GM21529 (cell line): ENCODE results near the gene PBX2.
"Not testable (repeated sequence)": the region's sequence is repeated elsewhere in the genome, so short reads cannot be mapped to it uniquely, and the experiment has no call there.

Source experiments
- ATAC-seq: cut with Tn5 transposase; IDR thresholded peaks from one replicate; pipeline ENCODE4 v1.9.1; 2021; ENCODE audit not compliant: unreplicated experiment

The PBX2 gene

GRCh38 chr6:32203426-32204267 is 13.6 kb upstream of the PBX2 start:
- no peak for ATAC-seq

GRCh38 chr6:32202186-32202585 is 12.2 kb upstream of the PBX2 start:
- no peak for ATAC-seq

- no peak for ATAC-seq
Measured at GRCh38 chr6:32200711-32201475, 10.9 kb upstream of the PBX2 start.

DNA sequence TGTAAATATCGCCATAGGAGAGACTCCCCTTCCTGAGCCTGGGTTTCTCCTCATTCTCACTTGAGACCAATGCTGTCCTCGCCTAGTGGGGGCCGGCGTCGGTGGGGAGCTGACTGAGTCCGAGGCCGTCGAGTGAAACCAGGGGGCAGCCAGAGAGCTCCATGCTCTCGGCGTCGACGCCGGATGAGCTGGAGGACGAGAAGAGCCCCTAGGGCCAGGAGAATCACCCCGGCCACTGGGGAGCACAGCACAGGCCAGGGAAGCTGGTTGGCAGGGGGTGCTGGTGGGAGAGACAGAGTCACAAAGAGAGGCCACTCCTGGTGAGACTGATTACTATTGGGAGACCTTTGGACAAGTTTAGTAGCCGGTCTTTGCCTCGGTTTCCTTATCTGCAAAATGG is 8.9 kb upstream of the PBX2 start:
- ATAC-seq, result no peak

- ATAC-seq, result no peak
Measured at GRCh38 chr6:32198345-32198696, 8.3 kb upstream of the PBX2 start.

DNA sequence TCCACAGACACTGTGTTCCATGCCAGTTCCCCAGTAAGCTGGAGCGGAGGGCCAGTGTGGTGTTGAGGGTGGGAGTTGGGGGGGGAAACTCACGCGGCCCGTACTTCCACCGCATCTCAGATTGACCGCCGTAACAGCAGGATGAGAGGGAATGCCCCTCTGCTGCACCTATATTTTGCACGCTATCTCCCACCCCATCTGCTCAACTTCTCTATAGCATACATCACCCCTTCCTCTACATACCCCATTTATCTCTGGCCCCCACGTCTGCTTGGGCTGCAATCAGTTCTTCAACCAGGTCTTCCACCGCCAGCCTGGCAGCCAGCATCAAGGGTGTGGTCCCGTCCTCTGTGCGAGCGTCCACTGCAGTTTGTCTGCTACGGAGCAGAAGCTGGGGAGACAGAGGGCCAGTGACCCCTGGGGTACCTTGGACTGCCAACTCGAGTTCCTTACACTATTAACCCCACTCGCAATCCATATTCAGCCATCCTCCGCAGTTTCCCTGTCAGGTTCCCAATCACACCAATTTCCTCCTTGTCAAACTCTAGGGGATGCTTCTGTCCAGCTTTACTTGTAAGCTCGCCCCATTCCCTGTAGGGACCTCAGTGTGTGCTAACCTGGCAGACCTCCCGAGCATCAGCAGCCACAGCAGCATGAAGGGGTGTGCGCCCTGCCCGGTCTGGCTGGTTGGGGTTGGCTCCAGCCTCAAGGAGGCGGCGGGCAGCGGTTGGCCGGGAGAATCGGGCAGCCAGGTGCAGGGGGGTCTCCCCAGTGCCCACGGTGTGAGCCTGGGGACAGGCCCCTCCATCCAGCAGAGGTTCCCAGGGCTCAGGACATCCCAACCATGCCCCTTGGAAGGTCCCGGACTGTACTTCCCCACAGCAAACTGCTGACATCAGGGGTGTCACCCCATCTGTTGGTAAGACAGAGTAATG is 6.9 kb upstream of the PBX2 start:
- ATAC-seq, result no peak

- peak; percentile 71 for ATAC-seq
Measured at GRCh38 chr6:32195902-32196681, 6.1 kb upstream of the PBX2 start.

DNA sequence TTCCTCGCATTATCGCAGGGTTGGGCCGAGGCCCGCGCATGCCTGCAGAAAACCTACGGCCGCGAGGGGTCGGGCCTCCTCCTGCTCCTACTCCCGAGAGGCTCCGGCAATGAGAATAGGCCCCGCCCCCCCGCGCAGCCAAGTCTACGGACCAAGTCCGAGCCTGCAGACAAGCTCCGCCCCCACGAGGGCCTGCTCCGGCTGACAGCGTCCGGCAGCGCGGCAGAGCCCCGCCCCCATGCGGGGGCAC is 5.6 kb upstream of the PBX2 start:
- ATAC-seq, result peak; percentile 70

DNA sequence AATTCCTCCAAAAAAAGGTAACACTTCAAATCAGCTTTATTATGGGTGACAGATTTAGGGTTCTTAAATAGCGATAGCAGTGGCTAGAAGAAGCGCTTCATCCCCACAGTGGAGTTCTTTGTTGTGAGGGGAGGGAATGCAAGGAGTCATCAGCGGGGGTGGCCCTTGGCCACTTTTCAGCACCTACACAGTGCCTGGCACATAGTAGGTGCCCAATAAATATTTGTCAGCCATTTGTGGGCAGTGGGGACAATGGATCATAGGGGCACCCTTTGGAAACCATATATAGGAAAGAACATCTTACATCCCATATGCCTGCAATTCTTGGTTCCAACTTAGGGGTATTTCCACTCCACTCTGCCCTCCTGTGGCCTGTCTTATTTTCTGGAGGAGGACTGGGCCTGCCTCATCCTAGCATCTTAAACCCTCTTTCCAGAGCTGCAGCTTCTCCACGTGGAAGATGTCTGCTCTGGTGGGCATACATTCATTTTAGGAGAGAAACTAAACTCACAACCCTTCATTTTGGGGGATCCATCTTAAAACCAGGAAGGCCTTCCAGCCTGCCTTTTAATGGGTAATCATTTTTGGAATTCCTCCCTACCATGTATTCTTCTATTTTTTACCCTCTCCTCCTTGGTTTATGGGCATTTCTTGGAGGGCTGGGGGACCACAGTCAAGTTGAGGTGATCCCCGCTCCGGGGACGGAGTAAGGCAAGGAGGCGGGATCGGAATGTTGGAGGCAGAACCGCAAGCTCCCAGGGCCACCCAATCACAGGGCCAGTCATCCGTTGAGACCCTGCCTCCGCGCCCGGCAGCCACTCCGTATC is 5.0 kb upstream of the PBX2 start:
- no peak for ATAC-seq

DNA sequence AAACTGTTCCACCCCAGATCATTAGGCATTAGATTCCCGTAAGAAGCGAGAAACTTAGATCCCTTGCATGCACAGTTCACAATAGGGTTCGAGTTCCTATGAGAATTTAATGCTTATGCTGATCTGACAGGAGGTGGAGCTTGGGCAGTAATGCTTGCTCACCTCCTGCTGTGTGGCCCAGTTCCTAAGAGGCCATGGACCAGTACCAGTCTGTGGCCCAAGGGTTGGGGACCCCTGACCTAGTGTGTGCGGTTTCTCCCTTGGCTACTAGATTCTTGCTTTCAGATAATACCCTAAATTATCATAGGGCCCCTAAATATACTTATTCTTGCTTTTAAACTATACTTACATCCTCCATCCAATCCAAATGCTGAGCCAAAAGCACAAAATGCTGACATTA is 4.4 kb upstream of the PBX2 start:
- no peak for ATAC-seq

GRCh38 chr6:32193096-32193495 is 3.1 kb upstream of the PBX2 start:
- not testable (repeated sequence) for ATAC-seq

DNA sequence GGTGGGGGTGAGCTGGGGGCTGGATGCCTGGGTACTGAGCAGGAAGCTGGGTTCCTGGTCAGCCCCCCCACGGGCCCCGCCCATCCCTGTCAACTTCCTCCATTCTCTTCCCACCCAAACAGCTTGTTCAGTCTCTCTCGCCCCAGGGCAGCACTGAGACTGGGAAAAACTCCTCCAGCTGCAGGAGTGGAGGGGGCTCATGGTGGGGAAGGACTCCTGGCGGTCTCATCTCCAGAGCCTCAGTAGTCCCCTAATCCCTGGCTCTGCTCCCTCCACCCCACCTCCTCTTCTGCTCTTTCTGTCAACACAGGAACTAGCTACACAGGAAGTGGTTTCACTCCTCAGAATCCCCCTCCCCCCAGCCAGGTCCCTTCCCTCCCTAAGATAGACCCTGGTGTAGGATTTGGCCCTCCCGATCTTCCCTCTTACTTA is 2.6 kb upstream of the PBX2 start, which contains the start of gene GPSM3:
Gene GPSM3 (minus strand): TSS at position 36 of the 432 bp plus-strand sequence. CDS start 130 bp downstream, outside the sequence.
- no peak for ATAC-seq

- ATAC-seq, result no peak
Measured at GRCh38 chr6:32191696-32192607, 1.9 kb upstream of the PBX2 start.

DNA sequence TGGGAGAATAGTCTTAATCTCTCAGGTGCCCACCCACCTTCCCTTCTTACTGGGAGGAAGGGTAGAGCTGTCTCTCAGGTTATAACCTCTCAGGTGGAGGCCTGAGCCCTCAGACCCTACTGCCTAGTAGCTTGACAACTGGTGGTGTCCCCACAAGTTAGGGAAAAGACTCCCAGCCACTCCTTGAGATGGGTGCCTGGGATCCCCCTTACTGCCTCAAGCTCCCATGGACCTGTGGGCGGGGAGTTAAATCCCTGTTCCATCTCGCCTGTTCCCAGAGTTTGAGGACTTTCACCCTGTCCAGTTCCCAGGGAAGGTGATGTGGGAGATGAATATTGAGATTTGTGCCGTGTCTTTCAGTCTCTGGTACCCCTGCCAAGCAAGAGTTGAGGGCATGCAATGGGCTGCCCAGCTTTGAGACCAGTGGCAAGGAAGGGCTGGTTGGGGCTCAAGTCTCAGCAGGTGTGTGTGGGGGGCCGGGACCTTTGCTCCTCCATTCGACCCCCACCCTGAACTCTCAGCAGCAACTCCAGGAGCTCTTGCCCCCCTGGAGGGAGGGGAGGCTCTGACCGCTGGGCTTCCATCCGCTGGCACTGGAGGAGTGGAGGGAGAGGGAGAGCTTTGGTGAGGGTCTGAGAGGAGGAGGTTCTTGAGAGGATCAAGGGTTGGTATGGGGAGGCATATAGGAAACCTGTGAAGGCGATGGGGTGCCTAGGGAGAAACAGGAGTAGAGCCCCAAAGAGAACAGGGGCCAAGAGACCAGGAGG is 1.1 kb upstream of the PBX2 start:
- ATAC-seq, result no peak

- no peak for ATAC-seq
Measured at GRCh38 chr6:32189742-32190053, 304 bp downstream of the PBX2 start.

GRCh38 chr6:32189069-32189741 is 797 bp downstream of the PBX2 start:
- no peak for ATAC-seq

DNA sequence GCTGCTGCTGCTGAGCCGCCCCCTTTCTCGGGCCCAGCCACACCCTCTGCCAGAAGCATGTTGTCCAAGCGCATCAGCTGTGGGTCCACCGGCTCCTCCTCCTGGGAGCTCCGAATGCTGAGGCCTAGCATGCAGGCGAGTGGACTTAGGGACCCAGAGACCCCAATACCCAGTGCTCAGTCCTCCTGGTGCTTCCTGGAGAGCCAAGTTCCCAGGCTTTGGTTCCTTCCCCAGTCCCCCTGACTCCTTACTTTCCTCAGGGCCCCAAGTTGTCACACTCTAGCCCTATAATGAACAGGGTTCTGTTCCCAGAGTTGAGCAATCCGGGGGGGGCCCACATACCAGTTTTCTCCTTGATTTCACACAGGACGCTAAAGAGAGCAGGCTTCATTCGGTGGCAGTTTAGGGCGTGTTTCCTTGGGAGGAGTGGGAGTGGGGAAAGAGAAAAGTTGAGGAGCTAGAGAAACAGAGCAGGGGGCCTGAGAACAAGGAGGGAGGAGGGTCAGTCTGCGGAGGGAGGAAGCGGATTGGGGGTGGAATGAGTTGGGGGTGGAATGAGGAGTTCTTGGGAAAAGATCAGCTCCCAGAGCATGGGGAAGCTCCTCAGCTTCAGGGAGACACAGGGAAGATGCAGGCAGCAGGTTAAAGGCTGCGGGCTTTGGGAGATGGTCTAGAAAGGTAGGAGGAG is 1.5 kb downstream of the PBX2 start:
- no peak for ATAC-seq
